Measurements from ENCODE around the gene NEDD4L. TPM values are rescaled to one million over a fixed set of nuclear protein-coding genes. Genes with fewer than 3 reads are reported as not detected.

Gene NEDD4L
- total and polyA plus RNA-seq, 10 of the 15 experiments (the other 5 are each of a cell fraction or from before 2014, with no cell fraction given), result 7.4 to 24.0 (median 17.7) TPM

DNA sequence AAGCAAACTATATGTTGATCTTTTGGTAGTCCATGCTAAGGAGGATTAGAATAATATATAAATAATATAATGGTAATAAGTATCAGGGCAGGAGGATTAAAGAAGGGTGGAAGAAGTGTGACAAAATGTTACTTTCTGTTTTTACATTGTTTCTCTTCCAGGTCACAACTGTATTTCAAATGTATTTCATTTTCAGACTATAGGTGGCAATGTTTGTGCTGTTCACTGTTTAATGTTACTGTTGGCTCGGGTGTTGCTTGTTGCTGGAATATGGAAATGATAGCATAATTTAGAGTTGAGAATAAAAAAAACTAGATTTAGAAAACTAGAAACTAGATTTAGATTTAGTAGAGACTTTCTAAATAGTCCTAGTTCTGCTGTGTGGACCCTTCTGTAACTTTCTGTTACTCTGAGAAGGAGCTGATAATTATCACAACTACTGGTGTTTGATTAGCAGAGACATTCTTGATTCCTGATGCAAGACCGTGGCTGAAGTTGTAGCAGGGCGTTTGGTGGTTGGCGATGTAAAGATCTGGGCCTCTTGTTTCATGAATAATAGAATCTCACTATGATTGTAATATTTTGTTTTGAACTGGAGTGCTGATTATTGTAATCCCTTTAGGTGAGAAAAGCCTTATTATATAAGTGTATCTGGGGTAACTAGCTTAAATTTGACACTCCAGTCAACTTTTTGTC, 7.9 kb downstream of the NEDD4L start (continued):
- no peak for TF ChIP-seq PKNOX1 (IDR thresholded peaks at IDR 0.05)
- TF ChIP-seq E2F4 (IDR thresholded peaks at IDR 0.05; ENCODE audit: low read depth, low read length), result no peak

DNA sequence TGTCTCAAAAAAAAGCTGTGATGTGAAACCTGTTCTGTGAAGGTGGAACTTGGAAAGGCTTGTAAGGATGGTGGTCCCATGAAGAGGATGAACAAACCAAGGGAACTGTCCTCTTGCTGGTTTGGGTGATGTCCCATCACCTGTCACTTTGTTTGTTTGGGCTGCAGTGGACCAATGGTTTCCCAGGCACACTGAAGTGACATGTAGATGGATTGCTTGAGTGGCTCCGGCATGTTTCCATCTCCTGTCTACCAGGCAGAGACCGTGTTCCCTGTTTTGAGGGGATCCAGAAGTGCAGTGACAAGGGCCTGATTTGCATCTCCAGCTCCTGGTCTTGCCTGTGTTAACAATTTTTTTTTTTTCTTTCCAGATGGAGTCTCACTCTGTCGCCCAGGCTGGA, 8.9 kb downstream of the NEDD4L start:
- ChIA-PET SMC1A (ENCODE audit: uncharacterized antibody, unreplicated experiment) (interaction anchor here (0.6 to 7.1 kb wide), 25 partner anchors 10 to 569 kb away, joined by 3 to 55 read pairs (median 6); partner anchors contain the start of gene NEDD4L), POLR2A (interaction anchor here (1.4 to 1.7 kb wide), 5 partner anchors 15 to 57 kb away, joined by 4 to 8 read pairs (median 6); no protein-coding TSS in a partner anchor), CTCF (interaction anchor here (0.9 to 4.4 kb wide), 20 partner anchors 9 to 171 kb away, joined by 3 to 113 read pairs (median 12); partner anchors contain the start of gene NEDD4L), RAD21 (ENCODE audit: unreplicated experiment) (interaction anchor here (0.5 to 3.1 kb wide), 15 partner anchors 8 to 214 kb away, joined by 3 to 44 read pairs (median 4); partner anchors contain the start of gene NEDD4L)
- Histone ChIP-seq H3K4me3 (no peak overlapping the region), H3K4me2 (ENCODE audit: control insufficient read depth, insufficient read depth) (no peak overlapping the region), H3K9me3 (replicated peaks; ENCODE audit: control insufficient read depth, insufficient read depth, low read length) (no peaks in the 10 kb centered on the region), H3K79me2 (ENCODE audit: control insufficient read depth, insufficient read depth, low read length) (no peaks in the 10 kb centered on the region; the same call in 1 of the 2 replicates), H2AFZ (ENCODE audit: control insufficient read depth, low read depth, low read length) (no peak overlapping the region), H3K27ac (ENCODE audit: control insufficient read depth, insufficient read depth) (no peak overlapping the region), H3K27me3 (replicated peaks in 1 of 2; ENCODE audit: control insufficient read depth in 2 of 2, insufficient read depth in 2 of 2, low read length in 1 of 2) (no peaks in the 10 kb centered on the region), H3K9ac (ENCODE audit: control insufficient read depth, insufficient read depth, low read length) (no peak overlapping the region), H4K20me1 (ENCODE audit: control insufficient read depth, insufficient read depth) (no peaks in the 10 kb centered on the region), H3K36me3 (ENCODE audit: control insufficient read depth in 2 of 2, insufficient read depth in 2 of 2, low read length in 1 of 2) (no peaks in the 10 kb centered on the region), H3K4me1 (ENCODE audit: control insufficient read depth, insufficient read depth, low read length) (no peaks in the 10 kb centered on the region)
- no peak for TF ChIP-seq EED (IDR thresholded peaks at IDR 0.05; ENCODE audit: low read depth)
- TF ChIP-seq, protein P1, sequence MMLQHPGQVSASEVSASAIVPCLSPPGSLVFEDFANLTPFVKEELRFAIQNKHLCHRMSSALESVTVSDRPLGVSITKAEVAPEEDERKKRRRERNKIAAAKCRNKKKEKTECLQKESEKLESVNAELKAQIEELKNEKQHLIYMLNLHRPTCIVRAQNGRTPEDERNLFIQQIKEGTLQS (IDR thresholded peaks at IDR 0.05; ENCODE audit: borderline replicate concordance, extremely low read depth, low read depth, low read length), result no peak
- no TSS peak for BruUV-seq (replicated peaks)
- DNase-seq (ENCODE audit: low read depth, low spot score), result no peak
- no peak for ATAC-seq
- in situ Hi-C loops (cut with MboI), result no loop called here
- intact Hi-C loops (cut with micrococcal nuclease; ENCODE audit: unreplicated experiment), result no loop called here
- 80% methylated on average over 3 of the region's 3 CpGs for WGBS (ENCODE audit: insufficient coverage, insufficient replicate concordance, low lambda C conversion rate, missing lambda C conversion rate)
- FAIRE-seq, result no peak
